Stimulated activated CD8-positive, alpha-beta memory T cell treated with anti-CD3 and anti-CD28 coated beads, Interleukin-2, amount 100 ng/mL, for 1 hour (primary cell): ENCODE data around the gene FBXO46.
"Not testable (repeated sequence)": the region's sequence is repeated elsewhere in the genome, so short reads cannot be mapped to it uniquely, and the experiment has no call there.

ENCODE experiments used
- DNase-seq, 2 donors: peaks; one replicate each; pipeline ENCODE4 v3.0.0-alpha.2; 2020; ENCODE audit warnings: low read depth in 2 of 2

The FBXO46 gene

DNA sequence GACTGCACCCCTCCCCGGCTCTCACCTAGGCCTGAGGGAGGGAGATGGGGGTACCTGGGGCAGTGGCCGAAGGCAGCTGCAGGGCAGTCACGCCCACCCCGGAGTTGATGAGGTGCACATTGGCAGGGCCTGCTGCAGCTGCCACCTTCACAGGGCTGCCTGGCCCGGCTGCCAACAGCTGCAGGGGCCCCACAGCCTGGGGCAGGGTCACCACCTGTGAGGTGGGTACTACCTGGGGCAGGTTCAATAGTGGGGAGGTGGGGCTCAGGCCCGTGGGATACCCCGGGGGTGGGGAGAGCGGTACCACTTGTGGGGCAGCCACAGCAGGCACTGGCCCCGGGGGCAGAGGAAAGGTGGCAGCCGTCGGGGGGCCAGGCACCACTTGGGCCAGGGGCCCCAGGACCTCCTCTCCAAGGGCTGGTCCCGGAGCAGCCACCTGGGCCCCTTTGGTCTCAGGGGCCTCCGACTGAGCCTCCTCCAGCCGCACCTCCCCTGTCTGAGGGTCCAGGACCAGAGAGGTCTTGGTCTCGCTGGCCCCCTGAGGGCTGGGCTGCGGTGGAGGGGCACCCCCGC is 35.7 kb upstream of the FBXO46 start:
- no peak for DNase-seq

DNA sequence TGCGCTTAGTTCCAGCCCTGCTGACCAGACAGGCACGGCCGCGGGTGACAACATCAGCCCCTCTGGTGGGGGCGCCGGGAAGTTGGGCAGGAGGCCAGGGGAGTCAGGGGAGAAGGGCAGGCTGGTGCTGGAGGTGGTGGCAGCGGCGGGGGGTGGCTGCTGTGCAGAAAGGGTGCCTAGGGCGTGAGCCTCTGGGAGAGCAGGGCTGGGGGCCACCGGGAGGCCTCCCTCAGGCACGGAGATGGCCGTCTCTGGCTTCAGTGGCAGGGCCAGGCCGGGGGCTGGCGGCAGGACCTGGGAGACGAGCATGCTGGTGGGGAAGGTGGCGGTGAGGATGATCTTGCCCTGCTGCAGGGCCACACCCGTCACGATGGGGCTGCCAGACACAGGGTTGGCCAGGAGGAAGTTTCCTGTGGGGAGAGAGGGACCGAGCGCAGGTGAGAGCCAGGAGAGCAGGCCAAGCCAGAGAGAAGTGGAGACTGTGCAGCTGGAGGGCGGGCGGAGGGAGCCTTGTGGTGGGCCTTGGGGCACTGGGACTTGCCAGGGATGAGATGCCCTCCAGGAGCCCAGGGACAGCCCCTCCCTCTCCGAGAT is 35.1 kb upstream of the FBXO46 start:
- DNase-seq: no peak

DNA sequence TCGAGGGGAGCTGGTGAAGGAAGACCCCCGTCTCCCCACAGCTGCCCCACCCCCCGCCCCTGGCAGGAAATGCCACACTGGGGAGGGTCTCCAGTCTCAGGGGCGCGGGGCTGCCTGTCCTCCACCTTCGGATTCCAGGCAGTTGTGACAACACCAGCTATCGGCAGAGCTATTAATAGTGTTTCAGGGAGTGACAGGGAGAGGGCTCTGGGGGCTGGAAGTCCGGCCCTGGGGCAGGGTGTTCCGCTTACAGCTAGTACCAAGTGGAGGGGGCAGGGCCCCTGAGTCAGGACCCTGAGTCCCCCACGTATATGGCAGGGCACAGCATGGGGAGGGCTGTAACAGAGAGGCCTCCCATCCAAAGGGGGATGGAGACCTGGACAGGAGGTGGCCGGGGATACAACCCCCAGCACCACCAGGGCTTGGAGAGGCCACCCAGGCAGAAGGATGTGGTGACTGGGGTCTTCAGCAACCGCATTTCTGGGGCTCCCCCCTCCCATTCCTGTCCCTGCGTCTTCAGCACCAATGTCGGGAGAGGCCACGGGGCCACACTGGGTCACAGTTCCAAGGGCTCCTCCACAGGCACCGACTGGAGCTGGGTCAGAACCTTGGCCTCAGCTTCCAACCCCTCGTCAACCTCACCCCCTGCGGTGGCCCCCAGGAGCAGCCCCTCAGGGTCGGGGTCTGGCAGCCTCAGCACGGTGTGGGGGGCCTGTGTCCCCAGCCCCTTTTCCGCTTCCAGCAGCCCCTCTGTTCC is 34.4 kb upstream of the FBXO46 start:
- DNase-seq: no peak

DNA sequence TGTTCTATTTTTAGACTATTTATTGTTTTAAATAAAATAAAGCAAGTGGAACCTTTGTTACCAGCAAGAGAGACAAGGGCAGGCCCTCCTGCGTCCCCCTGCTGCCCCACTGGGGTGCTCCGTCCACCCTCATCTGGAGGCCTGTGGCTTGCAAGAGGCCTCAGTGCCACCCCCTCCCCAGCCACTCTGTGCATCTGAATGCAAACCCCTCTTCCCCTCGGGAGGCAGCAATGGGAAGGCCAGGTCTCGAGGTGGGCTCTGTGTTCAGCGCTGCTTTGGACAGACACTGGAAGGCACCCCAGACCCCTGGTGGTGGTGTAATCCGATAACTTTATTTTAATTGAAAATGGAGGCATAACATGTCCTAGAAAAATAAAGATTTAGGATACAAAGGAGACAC is 33.8 kb upstream of the FBXO46 start:
- no peak for DNase-seq

DNA sequence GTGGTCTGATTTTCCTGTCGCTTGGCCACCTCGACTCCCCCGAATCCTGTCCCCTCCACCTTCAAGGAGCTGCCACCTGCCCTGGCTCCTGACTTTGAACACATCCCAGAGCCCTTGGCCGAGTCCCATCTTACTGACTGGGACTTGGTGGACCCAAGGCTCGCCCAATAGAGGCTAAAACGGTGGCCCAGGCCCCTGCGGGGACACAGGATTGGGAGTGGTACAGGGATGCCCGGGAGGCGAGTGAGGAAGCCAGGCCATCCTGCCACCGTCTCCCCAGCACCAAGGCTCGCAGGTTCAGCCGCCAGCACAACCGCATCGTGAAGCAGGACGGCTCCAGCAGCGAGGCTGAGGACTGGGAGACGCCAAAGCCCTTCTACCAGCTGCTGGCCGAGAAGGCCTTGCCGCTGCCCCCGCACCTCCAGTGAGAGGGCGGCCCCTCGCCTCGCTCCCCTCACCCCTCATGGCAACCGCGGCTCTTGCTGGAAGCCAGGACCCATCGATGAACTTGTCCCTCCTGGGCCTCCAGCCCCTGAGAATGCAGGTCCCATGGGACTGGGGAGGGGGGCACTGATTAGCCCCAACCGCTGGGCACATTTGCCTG is 33.1 kb upstream of the FBXO46 start:
- DNase-seq: no peak

DNA sequence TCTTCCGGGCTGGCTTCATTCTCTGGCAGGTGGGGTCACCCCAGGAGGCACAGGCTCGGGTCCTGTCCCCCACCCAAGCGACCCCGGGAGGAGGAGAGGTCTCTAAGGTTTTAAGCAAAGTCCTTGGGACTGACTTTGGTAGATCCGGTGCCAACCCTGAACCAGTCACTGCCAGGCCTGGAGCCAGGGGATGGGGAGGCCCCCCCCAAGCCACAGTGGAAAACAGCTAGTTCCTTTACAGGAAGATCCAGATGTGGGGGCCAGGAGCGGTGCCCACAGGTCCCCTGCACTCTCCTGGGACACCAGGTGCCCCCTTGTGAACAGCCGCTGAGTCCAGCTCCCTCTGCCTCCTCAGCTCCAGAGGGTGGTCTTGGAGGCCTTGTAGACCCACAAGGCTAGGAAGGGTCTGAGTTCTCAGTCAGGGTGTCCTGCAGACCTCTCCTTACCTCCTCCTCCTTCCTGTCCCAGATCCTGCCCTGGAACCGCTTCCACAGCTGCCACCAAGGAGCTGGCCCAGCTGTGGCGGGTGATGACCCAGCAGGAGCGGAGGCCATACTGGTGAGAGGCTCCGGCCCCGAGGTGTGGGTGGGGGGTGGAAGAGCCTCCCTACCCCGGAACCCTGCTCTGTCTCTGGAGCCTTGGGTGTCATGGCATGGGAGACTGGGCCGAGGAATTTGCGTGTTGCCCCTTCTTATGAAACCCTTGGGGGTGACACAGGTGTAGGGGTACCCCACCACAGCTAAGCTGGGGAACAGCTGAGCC is 32.4 kb upstream of the FBXO46 start:
- DNase-seq: no peak

DNA sequence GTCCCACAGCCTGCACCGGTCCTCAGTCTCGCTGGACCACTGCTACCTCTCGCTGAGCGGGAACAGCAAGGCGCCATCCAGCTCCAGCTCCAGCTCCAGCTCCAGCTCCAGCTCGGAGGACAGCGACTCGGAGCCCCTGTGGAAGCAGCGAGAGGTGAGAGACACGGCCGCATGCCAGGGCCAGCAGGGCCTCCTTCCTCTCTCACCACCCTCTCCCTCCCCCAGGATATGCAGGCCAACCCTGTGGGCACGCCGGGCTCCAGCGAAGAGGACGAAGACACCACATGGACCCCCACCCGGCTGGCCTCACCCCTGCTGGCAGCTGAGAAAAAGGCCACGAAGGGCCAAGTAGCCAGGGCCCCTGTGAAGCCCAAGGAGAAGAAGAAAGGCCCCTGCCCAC is 31.0 kb upstream of the FBXO46 start:
- no peak for DNase-seq

DNA sequence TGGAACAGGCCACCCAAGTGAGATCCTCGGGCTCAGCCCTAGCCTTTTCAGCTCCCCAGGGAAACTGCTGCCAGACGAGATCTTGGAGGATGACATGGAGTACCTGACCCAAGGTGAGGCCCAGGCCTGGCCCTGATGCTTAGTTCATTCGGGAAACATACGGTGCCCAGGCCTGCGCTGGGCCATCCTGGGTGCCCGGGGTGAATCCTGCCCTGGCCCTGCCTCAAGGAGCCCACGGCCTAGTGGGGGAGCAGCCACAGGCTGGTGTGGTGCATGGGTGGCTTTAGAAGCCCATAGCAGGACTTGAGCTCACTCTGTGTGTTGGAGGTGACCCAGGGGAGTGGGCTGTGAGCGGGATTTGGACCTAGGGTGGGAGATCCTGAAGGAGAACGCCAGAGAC is 28.2 kb upstream of the FBXO46 start:
- DNase-seq: no peak

DNA sequence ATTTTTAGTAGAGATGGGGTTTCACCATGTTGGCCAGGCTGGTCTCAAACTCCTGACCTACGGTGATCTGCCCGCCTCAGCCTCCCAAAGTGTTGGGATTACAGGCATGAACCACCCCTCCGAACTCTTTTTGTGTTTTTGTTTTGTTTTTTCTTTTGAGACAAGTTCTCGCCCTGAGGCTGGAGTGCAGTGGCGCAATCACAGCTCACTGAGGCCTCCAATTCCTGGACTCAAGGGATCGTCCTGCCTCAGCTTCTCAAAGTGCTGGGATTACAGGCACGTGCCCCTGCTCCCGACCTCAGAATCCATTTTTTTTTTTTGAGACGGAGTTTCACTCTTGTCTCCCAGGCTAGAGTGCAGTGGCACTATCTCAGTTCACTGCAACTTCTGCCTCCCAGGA is 27.0 kb upstream of the FBXO46 start:
- DNase-seq: no peak

DNA sequence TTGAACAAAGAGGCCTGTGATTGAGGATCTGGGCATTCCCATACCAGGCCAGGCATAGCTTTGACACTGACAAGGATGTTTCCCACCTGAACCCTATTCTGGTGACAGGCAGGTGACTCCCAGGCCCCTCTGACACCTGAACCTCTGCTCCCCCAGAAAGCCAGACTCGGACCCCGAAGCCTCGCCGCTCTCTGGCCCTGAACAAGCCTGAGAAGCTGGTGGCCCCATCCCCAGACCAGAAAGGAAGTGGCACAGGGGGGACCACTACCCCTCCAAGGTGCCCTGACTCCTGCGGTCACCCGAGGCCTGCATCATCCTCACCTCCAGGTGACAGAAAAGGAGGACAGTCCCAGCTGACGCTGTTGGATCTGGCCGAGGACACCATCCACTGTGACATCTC is 23.6 kb upstream of the FBXO46 start:
- DNase-seq: no peak

DNA sequence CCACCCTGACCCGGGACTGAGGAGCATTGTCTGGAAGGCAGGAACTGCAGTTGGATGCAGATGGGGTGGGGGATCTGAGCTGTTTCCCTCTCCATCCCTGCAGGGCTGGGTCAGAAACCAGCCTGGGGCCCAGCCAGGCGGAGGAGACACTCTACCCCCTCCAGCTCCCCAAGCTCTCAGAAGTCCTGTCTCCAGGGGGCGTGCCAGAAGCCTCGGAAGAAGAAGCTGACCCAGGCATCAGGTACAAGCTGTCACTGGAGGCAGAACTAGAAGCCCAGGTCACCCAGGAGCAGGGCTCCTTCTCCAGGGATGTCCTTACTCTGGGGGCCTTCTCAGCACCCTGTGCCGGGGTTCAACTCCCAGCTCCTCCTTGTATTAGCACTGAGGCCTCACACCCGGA is 22.9 kb upstream of the FBXO46 start:
- no peak for DNase-seq

DNA sequence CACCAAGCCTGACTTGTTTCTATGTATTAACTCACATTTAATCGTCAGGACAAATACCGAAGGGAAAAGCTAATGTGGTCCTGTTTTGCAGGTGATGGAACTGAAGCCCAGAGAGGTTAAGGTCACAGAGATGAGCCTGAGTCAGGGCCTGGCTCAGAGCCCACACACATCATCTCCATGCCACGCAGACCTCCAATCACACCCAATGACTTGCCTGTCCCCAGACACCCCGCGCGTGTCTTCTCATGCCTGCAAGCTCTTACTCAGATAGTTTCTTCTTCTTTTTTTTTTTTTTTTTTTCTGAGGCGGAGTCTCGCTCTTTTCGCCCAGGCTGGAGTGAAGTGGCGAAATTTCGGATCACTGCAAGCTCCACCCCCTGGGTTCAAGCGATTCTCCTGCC is 21.9 kb upstream of the FBXO46 start:
- no peak for DNase-seq

DNA sequence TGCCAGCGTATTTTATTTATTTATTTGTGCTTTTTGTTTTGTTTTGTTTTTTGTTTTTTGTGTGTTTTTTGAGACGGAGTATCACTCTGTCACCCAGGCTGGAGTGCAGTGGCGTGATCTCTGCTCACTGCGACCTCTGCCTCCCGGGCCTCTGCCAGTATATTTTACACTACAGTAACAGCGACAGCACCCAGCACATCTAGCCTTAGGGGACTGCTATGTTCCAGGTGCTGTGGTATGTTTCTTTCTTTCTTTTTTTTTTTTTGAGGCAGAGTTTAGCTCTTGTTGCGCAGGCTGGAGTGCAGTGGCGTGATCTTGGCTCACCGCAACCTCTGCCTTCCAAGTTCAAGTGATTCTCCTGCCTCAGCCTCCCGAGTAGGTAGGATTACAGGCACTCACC is 20.8 kb upstream of the FBXO46 start:
- not testable (repeated sequence) for DNase-seq

DNA sequence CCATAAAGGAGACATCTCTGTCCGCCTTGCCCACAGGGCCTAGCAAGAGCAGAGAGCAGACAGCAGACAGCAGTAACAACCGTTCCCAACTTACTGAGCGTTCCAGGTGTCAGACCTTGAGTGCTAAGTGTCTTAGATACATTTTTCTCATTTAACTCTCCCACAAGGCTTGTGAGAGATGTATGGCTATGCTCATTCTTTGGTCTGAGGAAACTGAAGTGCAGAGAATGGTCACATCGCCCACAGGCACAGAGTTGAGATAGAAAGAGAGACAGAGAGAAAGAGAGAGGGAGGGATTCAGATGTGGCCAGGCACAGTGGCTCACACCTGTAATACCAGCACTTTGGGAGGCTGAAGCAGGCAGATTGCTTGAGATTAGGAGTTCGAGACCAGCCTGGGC is 16.8 kb upstream of the FBXO46 start:
- no peak for DNase-seq

DNA sequence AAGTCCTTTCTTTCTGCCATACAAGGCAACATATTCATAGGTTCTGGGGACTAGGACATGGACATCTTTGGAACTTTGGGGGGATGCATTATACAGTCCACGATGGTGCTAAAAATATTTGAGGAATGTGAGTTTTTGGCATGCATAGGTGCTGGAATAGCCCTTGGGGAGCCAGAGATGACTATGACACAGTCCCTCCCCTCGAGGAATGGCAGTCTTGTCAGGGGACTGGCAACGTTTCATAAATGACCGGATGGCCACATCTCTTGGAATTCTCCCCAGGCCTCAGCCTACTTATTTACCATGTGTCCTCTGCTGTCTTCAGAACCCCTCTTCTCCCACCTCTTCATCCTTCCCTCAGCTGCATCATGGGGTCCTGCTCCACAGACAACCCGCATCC is 16.2 kb upstream of the FBXO46 start:
- no peak for DNase-seq

DNA sequence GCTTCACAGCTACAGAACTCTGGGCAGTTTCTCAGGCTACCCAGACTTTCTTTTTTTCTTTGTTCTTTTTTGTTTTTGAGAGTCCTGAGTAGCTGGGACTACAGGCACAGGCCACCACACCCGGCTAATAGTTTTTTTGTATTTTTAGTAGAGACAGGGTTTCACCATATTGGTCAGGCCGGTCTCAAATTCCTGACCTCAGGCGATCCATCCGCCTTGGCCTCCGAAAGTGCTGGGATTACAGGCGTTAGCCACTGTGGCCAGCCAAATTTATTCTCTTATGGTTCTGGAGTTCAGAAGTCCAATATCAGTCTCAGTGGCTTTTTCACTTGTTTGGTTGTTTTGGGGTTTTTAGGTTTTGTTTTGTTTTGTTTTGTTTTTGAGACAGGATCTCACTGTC is 14.9 kb upstream of the FBXO46 start:
- DNase-seq: no peak

DNA sequence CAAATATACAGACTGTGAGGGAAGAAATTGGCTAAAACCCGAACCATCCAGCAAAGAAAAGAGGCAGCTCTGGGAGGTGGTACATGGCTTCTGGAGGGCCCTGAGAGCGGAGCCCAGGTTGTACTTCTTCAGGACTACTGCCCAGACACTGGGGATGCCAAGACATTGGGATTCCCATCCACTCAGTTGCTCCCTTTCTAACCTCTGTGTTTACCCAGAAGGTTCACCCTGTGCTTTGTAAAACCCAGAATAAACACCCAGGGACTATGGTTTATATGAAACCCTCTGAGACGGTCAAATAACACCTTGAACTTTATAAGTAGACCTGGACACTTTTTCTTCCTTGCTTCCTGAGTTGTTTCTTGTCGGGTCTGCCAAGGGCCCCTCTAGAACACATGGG is 12.3 kb upstream of the FBXO46 start:
- no peak for DNase-seq

DNA sequence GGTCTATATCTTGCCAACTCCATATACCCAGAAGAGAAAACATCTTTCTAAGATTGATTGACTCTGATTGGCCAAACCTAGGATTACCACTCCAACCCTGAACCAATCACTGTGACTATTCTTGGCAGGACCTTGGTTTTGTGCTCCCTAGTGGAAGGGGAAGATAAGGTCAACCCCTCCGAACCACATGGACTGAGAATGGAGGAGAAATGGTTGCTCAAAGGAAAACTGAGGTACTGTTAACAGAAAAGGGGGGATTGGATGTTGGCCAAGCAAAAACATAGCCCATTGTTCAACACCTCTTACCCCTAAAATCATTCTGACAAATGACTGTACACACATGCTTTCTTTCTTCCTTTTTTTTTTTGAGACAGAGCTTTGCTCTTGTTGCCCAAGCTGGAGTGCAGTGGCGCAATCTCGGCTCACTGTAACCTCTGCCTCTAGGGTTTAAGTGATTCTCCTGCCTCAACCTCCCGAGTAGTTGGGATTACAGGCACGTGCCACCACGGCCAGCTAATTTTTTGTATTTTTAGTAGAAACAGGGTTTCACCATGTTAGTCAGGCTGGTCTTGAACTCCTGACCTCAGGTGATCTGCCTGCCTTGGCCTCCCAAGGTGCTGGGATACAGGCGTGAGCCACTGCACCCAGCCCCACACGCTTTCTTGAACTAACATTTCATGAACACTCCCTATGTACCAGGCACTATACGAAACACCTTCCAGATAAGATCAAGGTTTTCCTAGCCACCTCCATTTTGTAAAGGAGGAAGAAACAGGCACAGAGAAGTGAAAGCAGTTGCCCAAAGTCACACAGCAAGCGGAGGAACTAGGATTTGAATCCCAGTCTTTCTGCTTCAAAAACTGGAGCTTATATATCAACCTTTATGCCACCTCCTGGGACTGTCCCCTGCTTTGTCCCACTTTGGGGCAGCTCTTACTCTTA is 9.1 kb upstream of the FBXO46 start:
- no peak for DNase-seq

DNA sequence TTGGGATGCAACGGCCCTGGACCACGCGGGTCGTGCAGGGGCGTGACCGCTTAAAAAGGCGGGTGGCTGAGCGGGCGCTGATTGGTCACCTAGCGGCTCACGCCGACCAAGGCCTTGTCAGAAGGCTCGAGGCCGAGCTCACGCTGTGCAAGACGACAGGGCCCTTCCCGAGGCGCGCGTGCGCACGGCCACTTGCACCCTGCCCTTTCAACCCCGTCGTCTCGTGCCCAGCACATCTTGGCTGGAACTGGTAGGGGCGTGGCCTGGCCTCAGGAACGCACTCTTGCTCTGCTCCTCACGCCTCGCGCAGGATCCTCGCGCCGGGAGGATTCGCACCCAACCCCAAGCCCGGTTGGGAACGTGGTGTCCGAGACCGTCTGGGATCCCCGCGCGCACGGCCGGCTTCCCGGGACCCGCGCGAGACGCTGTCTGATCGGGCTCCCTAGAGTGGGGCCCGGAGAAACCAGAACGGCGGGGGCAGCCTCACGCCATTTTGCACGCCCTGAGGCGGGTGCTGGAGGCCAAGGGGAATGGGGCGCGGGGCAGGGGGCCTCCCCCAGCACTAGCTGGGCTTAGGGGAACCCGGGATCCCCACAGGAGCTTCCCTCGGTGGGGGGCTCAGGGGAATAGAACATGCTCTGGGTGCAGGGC is 2.6 kb upstream of the FBXO46 start, which contains the start of gene MEIOSIN:
Gene MEIOSIN (plus strand): TSS at position 280 of the 651 bp plus-strand sequence. CDS start 1,938 bp downstream, outside the sequence.
- DNase-seq: no peak

DNA sequence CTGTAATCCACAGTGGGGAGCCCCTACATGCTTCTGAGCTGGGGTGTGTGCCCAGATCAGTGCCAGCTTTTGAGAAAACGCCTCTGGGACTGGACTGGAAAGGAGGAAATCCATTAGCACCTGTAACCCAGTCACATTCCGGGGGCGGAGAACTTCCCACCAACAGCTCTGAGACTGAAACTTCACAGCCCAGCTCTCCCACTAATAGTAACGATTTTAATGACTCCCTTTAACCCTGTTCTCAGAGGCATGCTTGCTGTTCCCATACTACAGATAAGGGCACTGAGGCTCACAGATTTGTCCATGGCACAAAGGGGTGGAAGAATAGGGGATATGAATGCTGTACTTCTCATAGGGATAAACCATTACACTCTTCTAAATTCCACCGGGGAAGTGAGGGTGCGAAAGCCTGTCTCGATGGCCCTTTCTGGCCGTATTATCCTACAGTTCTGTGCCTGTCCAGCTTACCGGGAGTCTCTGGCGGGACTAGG is 851 bp downstream of the FBXO46 start:
- no peak for DNase-seq
